Activated CD4-positive, alpha-beta T cell treated with anti-CD3 and anti-CD28 coated beads for 4 hours (primary cell): ENCODE measurements around the gene PTTG1.

Source experiments
- DNase-seq, 2 donors: peaks; one replicate each; pipeline ENCODE4 v3.0.0-alpha.2; 2020

PTTG1 gene

GRCh38 chr5:160456480-160457177 lies 35.0 kb downstream of the PTTG1 start:
- DNase-seq: no peak

GRCh38 chr5:160457252-160457651 lies 35.6 kb downstream of the PTTG1 start:
- DNase-seq: no peak

- DNase-seq: no peak
Observed at GRCh38 chr5:160458806-160459800, 37.4 kb downstream of the PTTG1 start.

- no peak for DNase-seq
Observed at GRCh38 chr5:160460377-160461049, 38.9 kb downstream of the PTTG1 start.

- DNase-seq: no peak
Observed at GRCh38 chr5:160461378-160461777, 39.7 kb downstream of the PTTG1 start.

GRCh38 chr5:160462167-160462566 lies 40.5 kb downstream of the PTTG1 start:
- no peak for DNase-seq

GRCh38 chr5:160463227-160463626 lies 41.6 kb downstream of the PTTG1 start:
- DNase-seq: no peak

- DNase-seq: no peak
Observed at GRCh38 chr5:160463740-160464465, 42.2 kb downstream of the PTTG1 start.

- DNase-seq: no peak
Observed at GRCh38 chr5:160464466-160464797, 42.8 kb downstream of the PTTG1 start.

- DNase-seq: no peak
Observed at GRCh38 chr5:160466116-160466515, 44.5 kb downstream of the PTTG1 start.

GRCh38 chr5:160466889-160467554 lies 45.4 kb downstream of the PTTG1 start:
- DNase-seq: no peak

- DNase-seq: peak; percentile 71
Observed at GRCh38 chr5:160467555-160468362, 46.1 kb downstream of the PTTG1 start.

GRCh38 chr5:160468363-160468975 lies 46.8 kb downstream of the PTTG1 start:
- DNase-seq: no peak

- no peak for DNase-seq
Observed at GRCh38 chr5:160469156-160470144, 47.8 kb downstream of the PTTG1 start.

- no peak for DNase-seq
Observed at GRCh38 chr5:160470437-160471361, 49.0 kb downstream of the PTTG1 start.

GRCh38 chr5:160471761-160472160 lies 50.1 kb downstream of the PTTG1 start:
- no peak for DNase-seq

- no peak for DNase-seq
Observed at GRCh38 chr5:160472482-160472881, 50.8 kb downstream of the PTTG1 start.

GRCh38 chr5:160473681-160474080 lies 52.0 kb downstream of the PTTG1 start:
- no peak for DNase-seq
